ENCODE measurements around the gene TLL2.

Gene TLL2

GRCh38 chr10:96360331-96360730, 153.4 kb downstream of the TLL2 start:
- H3K36me3 ChIP-seq (replicated peaks; ENCODE audit: insufficient read depth, low read length) = no peaks in the 10 kb centered on the region
- DNase-seq = no peak
- H3K9me3 ChIP-seq (replicated peaks; ENCODE audit: insufficient read depth, low read length) = no peaks in the 10 kb centered on the region
- no peaks in the 10 kb centered on the region for H4K20me1 ChIP-seq (ENCODE audit: insufficient read depth, low read length)
- H3K4me3 ChIP-seq (ENCODE audit: low read length) = no peak overlapping the region
- no peak overlapping the region for H3K9ac ChIP-seq (ENCODE audit: low read length)
- H2AFZ ChIP-seq (ENCODE audit: low read length) = no peak overlapping the region
- H3K4me1 ChIP-seq (ENCODE audit: low read length) = no peaks in the 10 kb centered on the region
- no peaks in the 10 kb centered on the region for H3K79me2 ChIP-seq (ENCODE audit: low read length)
- H3K27ac ChIP-seq (ENCODE audit: low read length) = no peak overlapping the region
- H3K4me2 ChIP-seq (ENCODE audit: low read depth, low read length) = no peak overlapping the region
- H3F3A ChIP-seq (ENCODE audit: insufficient read depth, low read length) = no peaks in the 10 kb centered on the region
- H3K27me3 ChIP-seq (replicated peaks; ENCODE audit: insufficient read depth, low read length) = no peaks in the 10 kb centered on the region
- no peaks in the 10 kb centered on the region for H3K9me2 ChIP-seq (replicated peaks; ENCODE audit: insufficient read depth, low read length)
- TF ChIP-seq EZH2 (optimal IDR thresholded peaks at IDR 0.05; ENCODE audit: low read depth, low read length) = no peak
- TF ChIP-seq EZH2phosphoT487 (IDR thresholded peaks at IDR 0.05; ENCODE audit: low read length) = no peak
- no peak for TF ChIP-seq CTCF (IDR thresholded peaks at IDR 0.05; ENCODE audit: low read length)

GRCh38 chr10:96359616-96360015, 154.1 kb downstream of the TLL2 start:
- H3K9me2 ChIP-seq (replicated peaks; ENCODE audit: insufficient read depth, low read length) = no peaks in the 10 kb centered on the region
- no peaks in the 10 kb centered on the region for H4K20me1 ChIP-seq (ENCODE audit: insufficient read depth, low read length)
- H3K9me3 ChIP-seq (replicated peaks; ENCODE audit: insufficient read depth, low read length) = no peaks in the 10 kb centered on the region
- no peak overlapping the region for H3K4me2 ChIP-seq (ENCODE audit: low read depth, low read length)
- no peak overlapping the region for H2AFZ ChIP-seq (ENCODE audit: low read length)
- H3K36me3 ChIP-seq (replicated peaks; ENCODE audit: insufficient read depth, low read length) = no peaks in the 10 kb centered on the region
- H3K27me3 ChIP-seq (replicated peaks; ENCODE audit: insufficient read depth, low read length) = no peaks in the 10 kb centered on the region
- H3K79me2 ChIP-seq (ENCODE audit: low read length) = no peaks in the 10 kb centered on the region
- TF ChIP-seq EZH2phosphoT487 (IDR thresholded peaks at IDR 0.05; ENCODE audit: low read length) (no peak), CTCF (IDR thresholded peaks at IDR 0.05; ENCODE audit: low read length) (no peak), EZH2 (optimal IDR thresholded peaks at IDR 0.05; ENCODE audit: low read depth, low read length) (no peak)
- no peaks in the 10 kb centered on the region for H3F3A ChIP-seq (ENCODE audit: insufficient read depth, low read length)
- DNase-seq = no peak
- no peak overlapping the region for H3K9ac ChIP-seq (ENCODE audit: low read length)
- no peak overlapping the region for H3K4me3 ChIP-seq (ENCODE audit: low read length)
- H3K4me1 ChIP-seq (ENCODE audit: low read length) = no peaks in the 10 kb centered on the region
- no peak overlapping the region for H3K27ac ChIP-seq (ENCODE audit: low read length)

GRCh38 chr10:96358851-96359540, 154.7 kb downstream of the TLL2 start, which contains the start of gene OPALIN:
OPALIN (minus strand) TSS chr10:96359002; CDS start chr10:96358896, 106 bp downstream.
- no peaks in the 10 kb centered on the region for H3K9me3 ChIP-seq (replicated peaks; ENCODE audit: insufficient read depth, low read length)
- no peak within 1 kb of the TSS for H3K4me2 ChIP-seq (ENCODE audit: low read depth, low read length)
- no peaks in the 10 kb centered on the region for H3K4me1 ChIP-seq (ENCODE audit: low read length)
- H4K20me1 ChIP-seq (ENCODE audit: insufficient read depth, low read length) = no peaks in the 10 kb centered on the region
- H3K36me3 ChIP-seq (replicated peaks; ENCODE audit: insufficient read depth, low read length) = no peaks in the 10 kb centered on the region
- H3K27ac ChIP-seq (ENCODE audit: low read length) = no peak within 1 kb of the TSS
- no peaks in the 10 kb centered on the region for H3K9me2 ChIP-seq (replicated peaks; ENCODE audit: insufficient read depth, low read length)
- no peak within 1 kb of the TSS for H3K9ac ChIP-seq (ENCODE audit: low read length)
- no peak within 1 kb of the TSS for H2AFZ ChIP-seq (ENCODE audit: low read length)
- no peak for DNase-seq
- H3F3A ChIP-seq (ENCODE audit: insufficient read depth, low read length) = no peaks in the 10 kb centered on the region
- no peaks in the 10 kb centered on the region for H3K79me2 ChIP-seq (ENCODE audit: low read length)
- no peaks in the 10 kb centered on the region for H3K27me3 ChIP-seq (replicated peaks; ENCODE audit: insufficient read depth, low read length)
- TF ChIP-seq EZH2 (optimal IDR thresholded peaks at IDR 0.05; ENCODE audit: low read depth, low read length) (no peak), CTCF (IDR thresholded peaks at IDR 0.05; ENCODE audit: low read length) (no peak)
- H3K4me3 ChIP-seq (ENCODE audit: low read length) = no peak within 1 kb of the TSS
